Osteocyte (in vitro differentiated cells): ENCODE measurements around the gene ZMYND8. TPM values are rescaled to one million over a fixed set of nuclear protein-coding genes. Genes with fewer than 3 reads are reported as not detected.
A peak's percentile ranks its signal among the peaks of the same experiment; 100 is the strongest.

Experiments
- DNase-seq: peaks from one replicate; pipeline ENCODE4 v3.0.0; 2021; ENCODE audit warnings: mixed read lengths; ENCODE audit not compliant: unreplicated experiment; ENCODE audit errors: extremely low spot score
- H3K27ac Mint-ChIP-seq: one replicate; pipeline ENCODE4 v1.8.0; 2021; ENCODE audit warnings: mild to moderate bottlenecking, mixed read lengths; ENCODE audit not compliant: unreplicated experiment
- H3K27me3 Mint-ChIP-seq: one replicate; pipeline ENCODE4 v1.8.0; 2021; ENCODE audit warnings: mixed read lengths; ENCODE audit not compliant: unreplicated experiment
- H3K36me3 Mint-ChIP-seq: one replicate; pipeline ENCODE4 v1.8.0; 2021; ENCODE audit warnings: mixed read lengths; ENCODE audit not compliant: unreplicated experiment
- H3K4me1 Mint-ChIP-seq: one replicate; pipeline ENCODE4 v1.8.0; 2021; ENCODE audit warnings: mixed read lengths; ENCODE audit not compliant: unreplicated experiment
- H3K4me3 Mint-ChIP-seq: one replicate; pipeline ENCODE4 v1.8.0; 2021; ENCODE audit warnings: mild to moderate bottlenecking, moderate library complexity, mixed read lengths; ENCODE audit not compliant: unreplicated experiment
- H3K9me3 Mint-ChIP-seq: one replicate; pipeline ENCODE4 v1.8.0; 2021; ENCODE audit warnings: mixed read lengths; ENCODE audit not compliant: unreplicated experiment
- total RNA-seq: library from RNA; stranded (reverse); gene quantifications from 2 replicates; pipeline ENCODE4 v1.2.1, GENCODE V29; 2021
- TF ChIP-seq, protein P1 (sequence below): fragments of 200-600 bp; sonication (generic); IDR thresholded peaks from 2 replicates; pipeline ENCODE4 v1.5.0; 2021; ENCODE audit warnings: antibody characterized with exemption, mild to moderate bottlenecking, moderate library complexity

ZMYND8 gene
- total RNA-seq, 1 donor from 2014 or later: 96.5 TPM

DNA sequence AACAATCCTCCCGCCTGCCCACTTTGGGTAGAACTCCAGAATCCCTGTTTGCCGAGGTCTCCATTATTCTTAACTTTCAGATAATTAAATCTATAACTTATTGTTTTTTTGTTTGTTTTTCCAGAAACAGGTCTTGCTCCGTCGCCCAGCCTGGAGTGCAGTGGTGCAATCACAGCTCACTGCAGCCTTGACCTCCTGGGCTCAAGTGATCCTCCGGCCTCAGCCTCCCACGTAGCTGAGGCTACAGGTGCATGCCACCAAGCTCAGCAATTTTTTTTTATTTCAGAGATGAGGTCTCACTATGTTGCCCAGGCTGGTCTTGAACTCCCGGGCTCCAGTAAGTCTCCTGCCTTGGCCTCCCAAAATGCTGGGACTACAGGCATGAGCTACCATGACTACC lies 28.8 kb downstream of the ZMYND8 start:
- DNase-seq: no peak
- H3K4me3 Mint-ChIP-seq: no peak overlapping the region
- H3K9me3 Mint-ChIP-seq: no peaks in the 10 kb centered on the region
- H3K27me3 Mint-ChIP-seq: no peaks in the 10 kb centered on the region
- H3K27ac Mint-ChIP-seq: peak overlapping the region; percentile 98
- H3K4me1 Mint-ChIP-seq: peaks cover 85% of the 10 kb centered on the region
- TF ChIP-seq, protein P1, sequence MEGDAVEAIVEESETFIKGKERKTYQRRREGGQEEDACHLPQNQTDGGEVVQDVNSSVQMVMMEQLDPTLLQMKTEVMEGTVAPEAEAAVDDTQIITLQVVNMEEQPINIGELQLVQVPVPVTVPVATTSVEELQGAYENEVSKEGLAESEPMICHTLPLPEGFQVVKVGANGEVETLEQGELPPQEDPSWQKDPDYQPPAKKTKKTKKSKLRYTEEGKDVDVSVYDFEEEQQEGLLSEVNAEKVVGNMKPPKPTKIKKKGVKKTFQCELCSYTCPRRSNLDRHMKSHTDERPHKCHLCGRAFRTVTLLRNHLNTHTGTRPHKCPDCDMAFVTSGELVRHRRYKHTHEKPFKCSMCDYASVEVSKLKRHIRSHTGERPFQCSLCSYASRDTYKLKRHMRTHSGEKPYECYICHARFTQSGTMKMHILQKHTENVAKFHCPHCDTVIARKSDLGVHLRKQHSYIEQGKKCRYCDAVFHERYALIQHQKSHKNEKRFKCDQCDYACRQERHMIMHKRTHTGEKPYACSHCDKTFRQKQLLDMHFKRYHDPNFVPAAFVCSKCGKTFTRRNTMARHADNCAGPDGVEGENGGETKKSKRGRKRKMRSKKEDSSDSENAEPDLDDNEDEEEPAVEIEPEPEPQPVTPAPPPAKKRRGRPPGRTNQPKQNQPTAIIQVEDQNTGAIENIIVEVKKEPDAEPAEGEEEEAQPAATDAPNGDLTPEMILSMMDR: no peak
- H3K36me3 Mint-ChIP-seq: peaks cover 34% of the 10 kb centered on the region

DNA sequence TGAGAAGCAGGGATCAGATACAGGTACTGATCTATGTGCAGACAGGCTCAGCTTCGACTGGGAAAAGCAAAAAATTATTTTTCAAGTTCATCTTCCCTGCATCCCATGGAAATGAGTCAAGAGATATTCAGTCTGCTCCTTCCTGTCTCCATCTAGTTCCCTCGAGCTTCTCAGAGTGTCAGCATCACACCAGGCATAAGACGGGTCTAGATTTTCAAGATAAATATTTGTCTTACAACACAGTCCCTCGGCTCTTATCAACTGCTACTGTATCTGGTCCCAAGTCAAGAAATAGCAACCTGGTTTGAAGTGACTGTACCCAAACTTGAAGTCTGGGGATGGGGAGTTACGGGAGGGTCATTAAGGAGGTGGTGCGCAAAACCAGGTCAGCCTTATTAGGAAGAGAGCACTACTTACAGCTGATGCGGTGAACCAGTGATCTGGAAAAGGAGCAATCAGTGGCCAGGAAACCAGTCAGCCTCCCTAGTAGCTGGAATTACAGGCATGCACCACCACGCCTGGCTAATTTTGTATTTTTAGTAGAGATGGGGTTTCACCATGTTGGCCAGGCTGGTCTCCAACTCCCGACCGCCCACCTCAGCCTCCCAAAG lies 29.7 kb downstream of the ZMYND8 start:
- DNase-seq: no peak
- peaks cover 78% of the 10 kb centered on the region for H3K4me1 Mint-ChIP-seq

DNA sequence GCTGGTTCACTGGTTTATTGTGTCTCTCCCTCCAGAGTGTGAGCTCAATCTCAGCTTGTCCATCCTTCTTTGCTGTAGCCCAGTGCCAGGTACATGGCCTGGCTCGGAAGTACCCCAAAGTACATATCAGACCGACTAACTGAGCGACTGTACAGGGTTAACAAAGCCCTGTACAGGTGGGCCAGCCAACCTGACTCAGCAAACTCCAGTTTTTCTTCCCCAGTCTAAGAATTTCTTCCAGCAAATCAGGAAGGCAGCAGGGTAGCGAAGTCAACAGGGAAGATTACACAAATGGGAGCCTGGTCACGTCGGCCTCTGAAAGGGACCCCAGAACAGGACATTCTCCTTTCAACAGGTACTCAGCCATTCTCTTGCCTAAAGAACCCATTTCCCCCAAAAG lies 31.3 kb downstream of the ZMYND8 start:
- peaks cover 75% of the 10 kb centered on the region for H3K4me1 Mint-ChIP-seq
- peak overlapping the region; percentile 98 for H3K27ac Mint-ChIP-seq
- H3K27me3 Mint-ChIP-seq: no peaks in the 10 kb centered on the region
- DNase-seq: no peak
- TF ChIP-seq, protein P1: no peak
- H3K9me3 Mint-ChIP-seq: no peaks in the 10 kb centered on the region
- H3K36me3 Mint-ChIP-seq: peaks cover 14% of the 10 kb centered on the region
- H3K4me3 Mint-ChIP-seq: no peak overlapping the region

More for the DNA sequence above, 29.7 kb downstream of the ZMYND8 start:
- Mint-ChIP-seq H3K9me3 (no peaks in the 10 kb centered on the region), H3K4me3 (peak overlapping the region; percentile 39), H3K36me3 (peaks cover 28% of the 10 kb centered on the region), H3K27me3 (no peaks in the 10 kb centered on the region), H3K27ac (peak overlapping the region; percentile 98)
- TF ChIP-seq, protein P1: no peak

DNA sequence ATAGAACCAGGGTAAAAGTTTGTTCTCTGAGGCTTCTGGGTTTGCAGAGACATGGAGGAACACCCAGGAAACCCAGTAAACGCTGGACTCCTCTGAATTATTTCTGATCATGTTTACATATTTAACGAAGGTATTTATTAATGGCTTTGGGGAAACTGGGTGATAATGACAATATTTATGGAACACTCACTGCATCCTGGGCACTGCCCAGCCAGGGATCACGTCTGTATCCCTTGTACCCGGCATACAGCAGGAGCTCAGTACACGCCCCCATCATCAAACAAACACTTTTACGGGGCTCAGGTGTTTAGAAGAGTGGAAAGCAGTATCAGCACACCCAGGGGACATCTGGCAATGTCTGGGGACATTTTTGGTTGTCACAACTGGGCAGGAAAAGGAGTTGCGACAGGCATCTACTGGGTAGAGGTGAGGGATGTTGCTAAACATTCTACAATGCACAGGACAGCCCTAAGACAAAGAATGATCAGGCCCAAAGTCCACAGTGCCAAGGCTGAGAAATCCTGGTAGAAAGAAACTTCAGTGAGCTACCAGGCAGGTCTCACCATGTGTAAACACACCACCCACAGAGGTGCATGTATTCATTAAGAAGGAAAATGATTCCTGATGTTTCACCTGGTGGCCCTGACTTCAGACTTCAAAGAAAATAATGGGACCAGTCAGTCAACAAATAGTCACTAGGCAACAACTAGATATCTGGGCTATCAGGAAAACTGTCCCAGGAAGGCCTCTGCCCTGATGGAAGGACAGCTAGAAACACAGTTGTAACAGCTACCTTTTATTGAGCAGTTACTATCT lies 35.3 kb downstream of the ZMYND8 start:
- Mint-ChIP-seq H3K27ac (peak overlapping the region; percentile 99), H3K4me1 (peaks cover 79% of the 10 kb centered on the region), H3K27me3 (no peaks in the 10 kb centered on the region), H3K9me3 (no peaks in the 10 kb centered on the region), H3K36me3 (peaks cover 8% of the 10 kb centered on the region), H3K4me3 (no peak overlapping the region)
- DNase-seq: no peak
- TF ChIP-seq, protein P1: no peak
